ENCODE data around the gene USP3.

DNA sequence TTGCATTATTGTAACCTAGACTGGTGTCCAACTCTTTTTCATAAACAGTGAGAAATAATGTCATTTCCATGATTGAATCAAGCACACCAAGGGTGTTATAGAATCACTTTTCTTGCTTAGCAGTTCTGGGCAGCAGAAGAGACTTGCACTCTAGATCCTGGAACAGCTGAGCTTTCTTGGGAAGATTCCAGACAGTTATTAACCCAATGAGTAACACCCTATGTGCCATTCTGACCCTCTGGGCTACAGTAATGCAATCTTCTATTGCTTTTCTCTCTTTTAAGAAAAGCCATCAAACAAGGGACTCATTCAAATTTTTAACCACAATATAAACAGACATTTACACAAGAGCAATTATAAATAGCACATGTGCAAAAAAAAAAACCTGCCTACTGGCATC is 39.3 kb upstream of the USP3 start:
- TF ChIP-seq CTCF (IDR thresholded peaks at IDR 0.05): no peak
- no peak for TF ChIP-seq POLR2A (IDR thresholded peaks at IDR 0.05)

All from heart left ventricle (tissue), 13 donors.